ENCODE data around the gene TMPRSS11A.

The TMPRSS11A gene, protein sequence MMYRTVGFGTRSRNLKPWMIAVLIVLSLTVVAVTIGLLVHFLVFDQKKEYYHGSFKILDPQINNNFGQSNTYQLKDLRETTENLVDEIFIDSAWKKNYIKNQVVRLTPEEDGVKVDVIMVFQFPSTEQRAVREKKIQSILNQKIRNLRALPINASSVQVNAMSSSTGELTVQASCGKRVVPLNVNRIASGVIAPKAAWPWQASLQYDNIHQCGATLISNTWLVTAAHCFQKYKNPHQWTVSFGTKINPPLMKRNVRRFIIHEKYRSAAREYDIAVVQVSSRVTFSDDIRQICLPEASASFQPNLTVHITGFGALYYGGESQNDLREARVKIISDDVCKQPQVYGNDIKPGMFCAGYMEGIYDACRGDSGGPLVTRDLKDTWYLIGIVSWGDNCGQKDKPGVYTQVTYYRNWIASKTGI

DNA sequence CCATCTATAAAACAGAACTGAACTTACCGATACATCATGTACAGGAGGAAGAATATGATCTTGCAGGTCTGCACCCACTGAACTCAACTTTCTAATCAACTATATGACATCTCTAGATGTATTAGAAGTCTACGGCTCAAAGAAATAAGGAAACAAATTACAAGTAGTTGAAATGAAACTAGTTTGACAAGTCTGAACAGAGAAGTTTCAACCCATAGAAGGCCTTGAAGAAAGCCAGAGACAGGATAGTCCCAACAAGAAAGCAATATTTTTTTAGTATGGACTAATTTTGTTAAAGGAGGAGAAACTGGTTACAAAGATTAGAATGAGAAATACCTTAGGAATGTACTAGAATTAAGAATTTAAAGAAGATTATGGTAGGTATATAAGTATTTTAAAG, at the start of gene TMPRSS11A:
TMPRSS11A (minus strand) TSS at position 138 of the 400 bp plus-strand sequence; CDS start at position 38, 100 bp downstream.
- no peak for TF ChIP-seq GATA3 (IDR thresholded peaks at IDR 0.05; ENCODE audit: low read depth, low read length)
- TF ChIP-seq GATA2 (IDR thresholded peaks at IDR 0.05; ENCODE audit: low read depth, low read length), result no peak

DNA sequence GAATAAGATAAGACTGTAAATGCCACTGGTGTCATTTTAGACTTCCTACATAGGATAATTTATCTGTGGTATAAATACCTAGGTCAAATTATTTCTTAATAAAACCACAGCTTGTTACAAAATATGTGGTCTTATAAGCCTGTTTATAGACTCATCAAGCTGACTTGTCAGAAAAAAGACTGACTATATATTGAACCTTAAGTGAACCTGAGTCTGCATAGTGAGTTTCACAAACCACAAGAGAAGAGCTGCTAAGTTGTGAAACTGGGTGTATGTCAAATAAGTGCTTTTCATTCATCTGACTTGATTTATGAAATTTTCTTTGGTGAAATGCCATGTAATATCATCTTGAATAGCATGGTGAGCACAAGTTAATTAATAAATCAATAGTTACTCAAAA, 48.4 kb upstream of the TMPRSS11A start:
- TF ChIP-seq GATA2 (IDR thresholded peaks at IDR 0.05; ENCODE audit: low read depth, low read length) (no peak), GATA3 (IDR thresholded peaks at IDR 0.05; ENCODE audit: low read depth, low read length) (no peak)

DNA sequence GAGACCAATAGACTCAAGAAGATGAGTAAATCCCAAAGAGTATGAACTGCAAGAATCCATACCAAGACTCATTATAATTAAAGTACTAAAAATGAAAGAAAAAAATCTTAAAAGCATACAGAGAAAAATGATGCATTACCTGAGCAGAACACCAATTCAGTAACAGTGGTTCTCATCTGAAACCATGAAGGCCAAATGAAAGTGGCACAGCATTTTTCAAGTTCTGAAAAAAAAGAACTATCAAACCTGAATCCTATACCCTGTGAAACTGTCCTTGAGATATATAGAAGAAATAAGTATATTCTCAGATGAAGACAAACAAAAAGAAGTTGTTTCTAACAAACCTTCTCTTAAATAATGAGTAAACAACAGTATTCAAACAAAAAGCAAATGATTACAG, 39.6 kb upstream of the TMPRSS11A start:
- TF ChIP-seq GATA2 (IDR thresholded peaks at IDR 0.05; ENCODE audit: low read depth, low read length), result no peak

DNA sequence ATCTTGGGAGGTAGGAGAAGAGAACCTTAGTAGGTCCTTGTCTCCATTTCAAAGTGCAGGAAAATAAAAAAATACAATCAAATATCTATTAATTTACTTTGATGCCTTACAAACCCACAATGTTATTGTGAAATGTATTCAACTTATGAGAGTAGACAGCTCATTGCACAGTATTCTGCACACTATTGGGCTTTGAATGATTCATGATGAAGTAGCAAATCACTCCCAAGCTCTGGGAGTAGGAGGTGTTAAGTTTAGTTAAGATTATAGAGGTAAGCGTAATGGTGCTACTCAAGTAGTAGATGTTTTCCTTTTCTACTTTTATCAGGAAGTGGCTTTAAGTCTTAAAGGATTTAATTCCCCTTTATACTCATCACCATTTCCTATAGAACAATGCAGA, 32.8 kb upstream of the TMPRSS11A start:
- TF ChIP-seq GATA3 (IDR thresholded peaks at IDR 0.05; ENCODE audit: low read depth, low read length) (no peak), GATA2 (IDR thresholded peaks at IDR 0.05; ENCODE audit: low read depth, low read length) (no peak)

DNA sequence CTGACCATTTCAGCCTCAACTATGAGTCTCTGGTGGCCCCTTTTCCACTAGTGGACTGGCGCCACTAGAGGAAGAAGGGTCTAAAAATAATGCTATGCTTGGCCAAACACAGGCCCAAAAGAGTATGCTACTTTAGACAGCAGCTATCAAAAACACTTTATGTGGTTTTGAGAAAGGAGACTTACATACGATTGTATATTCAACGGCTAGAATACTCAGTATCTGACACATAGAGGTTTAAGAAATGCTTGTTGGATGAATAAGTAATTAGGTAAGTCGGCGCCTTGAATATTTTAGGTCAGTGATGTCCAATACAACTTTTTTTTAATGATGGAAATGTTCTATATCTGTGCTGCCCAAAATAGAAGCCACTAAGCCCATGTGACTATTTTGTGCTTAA, 25.7 kb upstream of the TMPRSS11A start:
- no peak for TF ChIP-seq GATA2 (IDR thresholded peaks at IDR 0.05; ENCODE audit: low read depth, low read length)
- TF ChIP-seq GATA3 (IDR thresholded peaks at IDR 0.05; ENCODE audit: low read depth, low read length), result no peak

DNA sequence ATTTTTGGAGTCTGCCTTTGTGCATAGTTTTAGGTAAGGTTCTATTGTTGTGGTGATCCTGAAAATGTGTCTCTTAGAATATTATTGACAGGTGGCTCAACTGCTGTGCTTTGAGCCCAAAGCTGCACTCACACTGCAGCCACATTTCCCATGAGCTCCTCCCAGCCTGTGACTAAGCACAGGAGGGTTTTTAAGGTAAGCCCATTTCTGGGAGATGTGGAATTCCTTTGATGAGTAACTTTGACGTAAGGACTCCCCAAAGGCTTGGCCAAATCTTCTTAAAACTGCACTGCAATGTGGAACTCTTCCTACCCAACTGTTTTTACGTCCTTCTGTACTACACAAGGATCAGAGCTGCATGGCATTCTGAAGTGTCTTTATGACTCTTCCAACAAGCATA, 20.0 kb upstream of the TMPRSS11A start:
- TF ChIP-seq GATA2 (IDR thresholded peaks at IDR 0.05; ENCODE audit: low read depth, low read length), result no peak
- TF ChIP-seq GATA3 (IDR thresholded peaks at IDR 0.05; ENCODE audit: low read depth, low read length), result no peak

DNA sequence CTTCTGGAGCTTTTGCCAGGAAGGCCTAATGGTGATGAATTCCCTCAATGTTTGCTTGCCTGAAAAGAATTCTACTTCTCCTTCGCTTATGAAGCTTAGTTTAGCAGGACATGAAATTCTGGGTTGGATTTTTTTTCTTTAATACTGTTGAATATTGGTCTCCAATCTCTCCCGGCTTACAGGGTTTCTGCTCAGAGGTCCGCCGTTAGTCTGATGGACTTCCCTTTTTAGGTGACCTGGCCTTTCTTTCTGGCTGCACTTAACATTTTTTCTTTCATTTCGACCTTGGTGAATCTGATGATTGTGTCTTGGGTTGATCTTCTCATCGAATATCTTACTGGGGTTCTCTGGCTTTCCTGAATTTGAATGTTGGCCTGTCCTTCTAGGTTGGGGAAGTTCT, 17.2 kb upstream of the TMPRSS11A start:
- TF ChIP-seq GATA3 (IDR thresholded peaks at IDR 0.05; ENCODE audit: low read depth, low read length) (no peak), GATA2 (IDR thresholded peaks at IDR 0.05; ENCODE audit: low read depth, low read length) (no peak)

DNA sequence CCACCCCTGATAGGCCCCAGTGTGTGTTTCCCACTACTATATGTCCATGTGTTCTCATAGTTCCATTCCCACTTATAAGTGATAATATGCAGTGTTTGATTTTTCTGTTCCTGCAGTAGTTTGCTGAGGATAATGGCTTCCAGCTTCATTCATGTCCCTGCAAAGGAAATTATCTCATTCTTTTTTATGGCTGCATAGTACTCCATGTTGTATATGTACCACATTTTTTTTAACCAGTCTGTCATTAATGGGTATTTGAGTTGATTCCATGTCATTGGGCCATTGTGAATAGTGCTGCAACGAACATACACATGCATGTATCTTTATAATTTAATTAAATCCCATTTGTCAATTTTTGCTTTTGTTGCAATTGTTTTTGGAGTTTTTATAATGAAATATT, 10.3 kb upstream of the TMPRSS11A start:
- no peak for TF ChIP-seq GATA3 (IDR thresholded peaks at IDR 0.05; ENCODE audit: low read depth, low read length)
- no peak for TF ChIP-seq GATA2 (IDR thresholded peaks at IDR 0.05; ENCODE audit: low read depth, low read length)

DNA sequence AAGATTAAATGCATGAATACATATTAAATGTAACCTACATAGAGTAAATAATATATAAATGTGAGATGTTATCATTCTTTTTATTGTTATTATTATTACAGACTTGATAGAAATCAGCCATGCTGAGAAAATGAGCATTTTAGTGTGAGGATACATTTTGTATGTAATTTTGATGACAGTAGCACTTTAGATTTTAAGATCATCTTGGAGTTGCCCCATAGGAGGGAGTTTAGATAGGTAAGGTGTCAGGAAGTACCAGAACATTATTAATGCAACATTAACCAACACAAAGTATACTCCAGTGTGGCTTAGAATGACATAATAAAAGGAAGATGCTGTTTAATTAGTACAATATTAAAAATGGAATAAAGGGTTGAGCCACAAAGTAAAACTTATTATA, 8.4 kb downstream of the TMPRSS11A start:
- TF ChIP-seq GATA2 (IDR thresholded peaks at IDR 0.05; ENCODE audit: low read depth, low read length) (no peak), GATA3 (IDR thresholded peaks at IDR 0.05; ENCODE audit: low read depth, low read length) (no peak)

DNA sequence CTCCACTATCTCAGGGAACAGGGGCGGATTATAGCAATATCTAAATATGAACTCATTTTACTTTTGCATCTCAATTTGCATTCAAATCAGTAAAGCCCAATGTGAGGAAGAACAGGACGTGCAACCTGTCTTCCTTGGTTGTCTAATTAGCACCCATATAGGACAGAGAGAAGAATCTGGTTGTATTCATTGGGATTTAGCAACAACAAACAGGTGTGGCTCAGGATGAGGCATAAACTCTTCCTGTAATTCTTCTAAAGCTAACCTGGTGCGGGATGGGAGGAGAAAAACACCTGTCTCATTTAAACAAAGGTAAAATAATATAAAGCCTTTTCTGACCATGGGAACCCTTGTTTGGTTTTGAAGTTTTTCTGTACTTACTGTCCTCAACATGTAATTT, 22.2 kb downstream of the TMPRSS11A start:
- TF ChIP-seq GATA3 (IDR thresholded peaks at IDR 0.05; ENCODE audit: low read depth, low read length), result no peak
- TF ChIP-seq GATA2 (IDR thresholded peaks at IDR 0.05; ENCODE audit: low read depth, low read length), result no peak

DNA sequence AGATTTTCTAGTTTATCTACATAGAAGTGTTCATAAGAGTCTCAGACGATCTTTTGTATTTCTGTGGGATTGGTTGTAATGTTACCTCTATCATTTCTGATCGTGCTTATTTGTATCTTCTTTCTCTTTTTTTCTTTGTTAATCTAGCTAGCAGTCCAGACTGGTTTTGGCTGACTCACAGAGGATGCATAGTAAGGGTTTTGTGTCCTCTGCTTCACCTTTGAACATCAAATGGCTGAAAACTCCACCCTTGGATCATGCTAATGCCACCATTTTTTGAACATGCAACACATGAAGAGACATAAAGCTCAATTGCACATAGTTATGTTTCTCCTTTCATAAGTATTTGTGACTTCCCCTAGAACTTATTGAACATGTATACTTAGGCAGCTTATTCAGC, 22.8 kb downstream of the TMPRSS11A start:
- TF ChIP-seq GATA2 (IDR thresholded peaks at IDR 0.05; ENCODE audit: low read depth, low read length), result no peak
- TF ChIP-seq GATA3 (IDR thresholded peaks at IDR 0.05; ENCODE audit: low read depth, low read length), result no peak

DNA sequence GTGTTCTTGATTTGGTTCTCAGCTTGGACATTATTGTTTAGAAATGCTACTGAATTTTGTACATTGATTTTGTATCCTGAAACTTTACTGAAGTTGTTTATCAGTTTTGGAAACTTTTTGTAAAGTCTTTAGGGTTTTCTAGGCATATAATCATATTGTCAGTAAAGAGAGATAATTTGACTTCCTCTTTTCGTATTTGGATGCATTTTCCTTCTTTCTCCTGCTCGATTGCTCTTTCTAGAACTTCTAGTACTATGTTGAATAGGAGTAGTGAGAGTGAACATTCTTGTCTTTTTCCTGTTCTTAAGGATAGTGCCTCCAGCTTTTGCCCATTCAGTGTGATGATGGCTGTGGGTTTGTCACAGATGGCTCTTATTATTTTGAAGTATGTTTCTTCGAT, 24.1 kb downstream of the TMPRSS11A start:
- TF ChIP-seq GATA2 (IDR thresholded peaks at IDR 0.05; ENCODE audit: low read depth, low read length) (no peak), GATA3 (IDR thresholded peaks at IDR 0.05; ENCODE audit: low read depth, low read length) (no peak)

DNA sequence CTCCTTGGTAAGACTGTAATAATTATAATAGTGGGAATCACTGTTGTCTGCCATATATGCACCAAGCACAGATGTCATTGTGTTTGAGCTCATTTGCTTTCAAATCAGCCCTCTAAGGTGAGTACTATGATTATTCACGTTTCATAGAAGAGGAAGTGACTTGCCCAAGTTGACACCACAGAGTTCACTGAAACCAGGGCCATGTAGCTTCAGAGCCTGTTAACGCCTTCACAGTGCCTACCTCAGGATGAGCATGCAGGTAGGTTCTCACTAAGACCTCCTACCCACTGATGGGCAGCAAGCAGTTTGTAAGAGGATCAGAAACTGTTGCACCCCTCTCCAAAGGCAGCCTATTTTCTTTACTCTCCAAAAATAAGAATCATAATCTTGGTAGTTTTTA, 27.4 kb downstream of the TMPRSS11A start:
- no peak for TF ChIP-seq GATA2 (IDR thresholded peaks at IDR 0.05; ENCODE audit: low read depth, low read length)
- no peak for TF ChIP-seq GATA3 (IDR thresholded peaks at IDR 0.05; ENCODE audit: low read depth, low read length)

DNA sequence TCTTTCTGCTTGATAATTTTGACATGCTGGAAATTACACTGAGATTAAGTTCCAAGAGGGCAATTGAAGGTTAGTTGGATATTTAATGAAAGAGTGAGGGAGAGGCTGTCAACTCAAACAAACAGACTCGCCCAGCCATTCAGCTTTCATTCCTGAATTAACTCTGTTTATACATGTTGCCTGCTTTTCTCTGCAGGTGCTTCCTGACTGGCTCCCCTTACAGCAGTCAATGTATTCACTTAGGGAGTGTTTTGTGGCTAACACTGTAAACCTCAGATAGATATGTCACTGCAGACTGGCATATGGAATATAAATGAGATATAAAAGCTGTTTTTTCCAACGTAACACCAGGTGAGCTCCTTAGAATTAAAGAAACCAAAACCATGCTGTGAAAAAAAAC, 28.7 kb downstream of the TMPRSS11A start:
- no peak for TF ChIP-seq GATA3 (IDR thresholded peaks at IDR 0.05; ENCODE audit: low read depth, low read length)
- TF ChIP-seq GATA2 (IDR thresholded peaks at IDR 0.05; ENCODE audit: low read depth, low read length), result no peak

DNA sequence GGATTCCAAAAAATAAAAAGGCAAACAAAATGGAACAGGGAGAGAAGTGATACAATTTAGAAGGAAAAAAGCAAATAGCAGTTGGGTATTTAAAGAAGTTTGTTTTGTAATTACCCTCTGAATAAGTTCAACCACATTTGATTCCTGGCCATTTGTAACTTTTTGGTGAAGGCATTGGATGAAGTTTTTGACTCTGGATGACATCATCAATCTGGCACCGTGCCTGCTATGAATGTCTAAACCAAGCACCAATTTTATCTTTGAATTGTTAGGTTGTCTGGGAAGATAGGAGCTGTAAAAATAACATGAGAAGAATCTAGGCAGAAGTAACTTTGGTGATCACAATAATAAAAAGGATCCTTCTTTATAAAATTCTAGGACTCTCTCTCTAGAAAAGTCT, 29.5 kb downstream of the TMPRSS11A start:
- TF ChIP-seq GATA3 (IDR thresholded peaks at IDR 0.05; ENCODE audit: low read depth, low read length), result no peak
- TF ChIP-seq GATA2 (IDR thresholded peaks at IDR 0.05; ENCODE audit: low read depth, low read length), result no peak

DNA sequence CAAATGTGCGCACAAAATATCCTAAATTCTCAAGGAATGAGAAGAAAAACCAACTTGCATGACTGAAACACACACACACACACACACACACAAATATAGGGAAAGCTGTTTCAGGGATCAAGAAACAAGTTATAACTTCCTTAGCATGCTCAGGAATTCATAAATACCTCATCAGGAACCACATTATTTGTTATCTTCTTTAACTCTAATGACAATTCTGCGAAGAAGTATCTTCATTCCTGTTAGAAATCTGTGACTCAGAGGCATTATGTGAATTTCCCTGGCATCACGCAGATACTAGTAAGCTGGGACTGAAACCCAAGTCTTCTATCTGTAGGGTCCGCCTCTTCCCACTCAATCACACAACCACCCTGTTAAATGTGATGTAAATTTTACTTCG, 30.3 kb downstream of the TMPRSS11A start:
- TF ChIP-seq GATA3 (IDR thresholded peaks at IDR 0.05; ENCODE audit: low read depth, low read length) (no peak), GATA2 (IDR thresholded peaks at IDR 0.05; ENCODE audit: low read depth, low read length) (no peak)

Data from SH-SY5Y (cell line).